HL-60 (cell line): ENCODE data around the gene FAM53B.

Experiments used
- GABPA ChIP-seq: IDR thresholded peaks from 2 replicates; pipeline ENCODE4 v1.6.1; 2012; ENCODE audit warnings: low read depth
- POLR2AphosphoS5 ChIP-seq: IDR thresholded peaks from 2 replicates; pipeline ENCODE4 v1.6.1; 2012; ENCODE audit warnings: low read depth
- SPI1 ChIP-seq: IDR thresholded peaks from 2 replicates; pipeline ENCODE4 v1.6.1; 2012; ENCODE audit warnings: low read depth, mild to moderate bottlenecking, borderline replicate concordance
- TF ChIP-seq, protein P1 (sequence below): IDR thresholded peaks from one replicate; pipeline ENCODE4 v1.5.1; 2011; ENCODE audit warnings: low read length, control low read depth, inconsistent platforms; ENCODE audit not compliant: insufficient read depth
- TF ChIP-seq, protein P2 (sequence below): IDR thresholded peaks from 2 replicates; pipeline ENCODE4 v1.6.1; 2012; ENCODE audit warnings: low read depth; ENCODE audit not compliant: insufficient replicate concordance

DNA sequence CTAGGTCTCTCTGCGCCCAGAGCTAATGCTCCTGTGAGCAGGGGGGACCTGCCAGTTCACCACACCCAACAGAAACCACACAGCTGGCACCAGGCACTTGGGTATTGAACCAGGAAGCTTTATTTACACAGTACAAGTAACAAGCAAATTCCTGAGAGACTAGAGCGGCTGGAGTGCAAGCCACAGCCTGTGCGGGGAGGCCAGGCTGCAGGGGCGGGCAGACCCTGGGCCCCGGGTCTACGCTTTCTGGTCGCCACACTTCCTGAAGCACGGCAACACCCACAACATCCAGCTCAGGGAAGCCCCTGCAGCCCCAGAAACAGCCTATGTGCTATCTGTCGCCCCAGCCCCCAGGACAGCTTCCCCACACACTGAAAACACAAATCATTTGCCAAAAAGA, 125.0 kb downstream of the FAM53B start:
- TF ChIP-seq, protein P1, sequence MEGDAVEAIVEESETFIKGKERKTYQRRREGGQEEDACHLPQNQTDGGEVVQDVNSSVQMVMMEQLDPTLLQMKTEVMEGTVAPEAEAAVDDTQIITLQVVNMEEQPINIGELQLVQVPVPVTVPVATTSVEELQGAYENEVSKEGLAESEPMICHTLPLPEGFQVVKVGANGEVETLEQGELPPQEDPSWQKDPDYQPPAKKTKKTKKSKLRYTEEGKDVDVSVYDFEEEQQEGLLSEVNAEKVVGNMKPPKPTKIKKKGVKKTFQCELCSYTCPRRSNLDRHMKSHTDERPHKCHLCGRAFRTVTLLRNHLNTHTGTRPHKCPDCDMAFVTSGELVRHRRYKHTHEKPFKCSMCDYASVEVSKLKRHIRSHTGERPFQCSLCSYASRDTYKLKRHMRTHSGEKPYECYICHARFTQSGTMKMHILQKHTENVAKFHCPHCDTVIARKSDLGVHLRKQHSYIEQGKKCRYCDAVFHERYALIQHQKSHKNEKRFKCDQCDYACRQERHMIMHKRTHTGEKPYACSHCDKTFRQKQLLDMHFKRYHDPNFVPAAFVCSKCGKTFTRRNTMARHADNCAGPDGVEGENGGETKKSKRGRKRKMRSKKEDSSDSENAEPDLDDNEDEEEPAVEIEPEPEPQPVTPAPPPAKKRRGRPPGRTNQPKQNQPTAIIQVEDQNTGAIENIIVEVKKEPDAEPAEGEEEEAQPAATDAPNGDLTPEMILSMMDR = no peak
- TF ChIP-seq, protein P2, sequence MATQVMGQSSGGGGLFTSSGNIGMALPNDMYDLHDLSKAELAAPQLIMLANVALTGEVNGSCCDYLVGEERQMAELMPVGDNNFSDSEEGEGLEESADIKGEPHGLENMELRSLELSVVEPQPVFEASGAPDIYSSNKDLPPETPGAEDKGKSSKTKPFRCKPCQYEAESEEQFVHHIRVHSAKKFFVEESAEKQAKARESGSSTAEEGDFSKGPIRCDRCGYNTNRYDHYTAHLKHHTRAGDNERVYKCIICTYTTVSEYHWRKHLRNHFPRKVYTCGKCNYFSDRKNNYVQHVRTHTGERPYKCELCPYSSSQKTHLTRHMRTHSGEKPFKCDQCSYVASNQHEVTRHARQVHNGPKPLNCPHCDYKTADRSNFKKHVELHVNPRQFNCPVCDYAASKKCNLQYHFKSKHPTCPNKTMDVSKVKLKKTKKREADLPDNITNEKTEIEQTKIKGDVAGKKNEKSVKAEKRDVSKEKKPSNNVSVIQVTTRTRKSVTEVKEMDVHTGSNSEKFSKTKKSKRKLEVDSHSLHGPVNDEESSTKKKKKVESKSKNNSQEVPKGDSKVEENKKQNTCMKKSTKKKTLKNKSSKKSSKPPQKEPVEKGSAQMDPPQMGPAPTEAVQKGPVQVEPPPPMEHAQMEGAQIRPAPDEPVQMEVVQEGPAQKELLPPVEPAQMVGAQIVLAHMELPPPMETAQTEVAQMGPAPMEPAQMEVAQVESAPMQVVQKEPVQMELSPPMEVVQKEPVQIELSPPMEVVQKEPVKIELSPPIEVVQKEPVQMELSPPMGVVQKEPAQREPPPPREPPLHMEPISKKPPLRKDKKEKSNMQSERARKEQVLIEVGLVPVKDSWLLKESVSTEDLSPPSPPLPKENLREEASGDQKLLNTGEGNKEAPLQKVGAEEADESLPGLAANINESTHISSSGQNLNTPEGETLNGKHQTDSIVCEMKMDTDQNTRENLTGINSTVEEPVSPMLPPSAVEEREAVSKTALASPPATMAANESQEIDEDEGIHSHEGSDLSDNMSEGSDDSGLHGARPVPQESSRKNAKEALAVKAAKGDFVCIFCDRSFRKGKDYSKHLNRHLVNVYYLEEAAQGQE = no peak
- no peak for TF ChIP-seq GABPA
- TF ChIP-seq POLR2AphosphoS5 = no peak
- no peak for TF ChIP-seq SPI1
